Duodenal mucosa (tissue), 2 donors: ENCODE data around the gene HMCN1.
"Not testable (repeated sequence)": the region's sequence is repeated elsewhere in the genome, so short reads cannot be mapped to it uniquely, and the experiment has no call there.

Source experiments
- H3K27ac ChIP-seq: one replicate; pipeline ENCODE4 v1.7.0; 2013; ENCODE audit warnings: low read depth, low read length
- H3K27me3 ChIP-seq, 2 donors: one replicate each; pipeline ENCODE4 v1.7.0; 2013; ENCODE audit warnings: low read length in 2 of 2, control low read depth in 1 of 2; ENCODE audit not compliant: insufficient read depth in 2 of 2, control insufficient read depth in 1 of 2
- H3K36me3 ChIP-seq, 2 donors: one replicate each; pipeline ENCODE4 v1.7.0; 2013; ENCODE audit warnings: low read length in 2 of 2, control low read depth in 1 of 2; ENCODE audit not compliant: insufficient read depth in 2 of 2, control insufficient read depth in 1 of 2
- H3K4me1 ChIP-seq, 2 donors: one replicate each; pipeline ENCODE4 v1.7.0; 2013; ENCODE audit warnings: low read length in 2 of 2, control low read depth in 1 of 2; ENCODE audit not compliant: insufficient read depth in 2 of 2, control insufficient read depth in 1 of 2
- H3K4me3 ChIP-seq, 2 donors: one replicate each; pipeline ENCODE4 v1.7.0; 2013; ENCODE audit warnings: low read length in 2 of 2, low read depth in 1 of 2
- H3K9ac ChIP-seq, 2 donors: one replicate each; pipeline ENCODE4 v1.7.0; 2013; ENCODE audit warnings: low read length in 2 of 2, low read depth in 1 of 2
- H3K9me3 ChIP-seq, 2 donors: one replicate each; pipeline ENCODE4 v1.7.0; 2013; ENCODE audit warnings: low read length in 2 of 2, control low read depth in 1 of 2; ENCODE audit not compliant: control insufficient read depth in 1 of 2

The HMCN1 gene

DNA sequence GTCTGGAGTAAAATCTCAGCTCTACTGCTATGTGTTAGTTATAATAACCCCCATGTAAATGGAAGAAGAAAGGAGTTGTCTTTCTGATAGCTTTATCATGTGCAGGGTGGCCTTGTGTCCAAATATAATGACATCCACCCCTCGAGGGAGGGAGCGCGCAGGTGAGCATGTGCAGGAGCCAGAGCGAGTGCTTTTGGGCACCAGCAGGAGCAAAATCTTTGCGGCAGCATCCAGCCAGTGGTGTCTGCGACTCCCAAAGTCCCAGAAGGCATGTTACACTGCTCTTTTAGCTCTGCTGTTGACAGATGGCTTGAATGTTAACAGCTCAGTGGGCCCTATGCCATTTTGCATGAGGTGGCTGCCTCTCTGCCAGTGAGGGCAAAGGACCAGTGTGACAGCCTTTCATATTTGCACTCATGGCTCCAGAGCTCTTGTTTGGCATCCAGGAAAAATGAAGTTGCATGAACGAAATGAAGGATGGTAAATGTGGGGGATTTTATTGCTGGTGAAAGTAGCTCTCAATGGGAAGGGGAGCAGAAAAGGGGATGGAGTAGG is 146.7 kb downstream of the HMCN1 start:
- no peaks in the 10 kb centered on the region for H3K9me3 ChIP-seq
- no peaks in the 10 kb centered on the region for H3K27me3 ChIP-seq
- no peak overlapping the region for H3K4me3 ChIP-seq
- no peak overlapping the region for H3K9ac ChIP-seq
- H3K36me3 ChIP-seq, result no peaks in the 10 kb centered on the region
- H3K4me1 ChIP-seq, result no peaks in the 10 kb centered on the region
- H3K27ac ChIP-seq, result no peak overlapping the region

DNA sequence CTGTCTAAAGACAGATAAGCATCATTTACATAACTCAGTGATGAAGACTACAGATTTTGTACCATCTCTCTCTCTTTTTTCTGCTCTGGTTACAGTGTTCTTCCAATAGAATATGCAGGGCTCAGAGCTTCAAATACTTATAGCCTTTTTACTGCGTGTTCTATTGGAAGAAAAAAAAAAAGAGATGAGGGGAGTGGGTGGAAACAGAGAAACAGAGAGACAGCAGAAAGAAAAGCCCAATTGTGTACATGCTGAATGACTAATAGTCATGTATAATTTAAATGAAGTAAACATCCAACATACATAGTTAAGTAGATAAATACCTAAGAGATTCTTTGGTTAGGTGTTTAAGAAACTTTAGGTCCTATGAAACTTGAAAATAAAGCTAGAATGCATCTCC is 151.9 kb downstream of the HMCN1 start:
- no peaks in the 10 kb centered on the region for H3K27me3 ChIP-seq
- H3K9ac ChIP-seq, result no peak overlapping the region
- no peak overlapping the region for H3K27ac ChIP-seq
- H3K36me3 ChIP-seq, result no peaks in the 10 kb centered on the region
- H3K9me3 ChIP-seq, result no peaks in the 10 kb centered on the region
- no peaks in the 10 kb centered on the region for H3K4me1 ChIP-seq
- H3K4me3 ChIP-seq, result no peak overlapping the region

DNA sequence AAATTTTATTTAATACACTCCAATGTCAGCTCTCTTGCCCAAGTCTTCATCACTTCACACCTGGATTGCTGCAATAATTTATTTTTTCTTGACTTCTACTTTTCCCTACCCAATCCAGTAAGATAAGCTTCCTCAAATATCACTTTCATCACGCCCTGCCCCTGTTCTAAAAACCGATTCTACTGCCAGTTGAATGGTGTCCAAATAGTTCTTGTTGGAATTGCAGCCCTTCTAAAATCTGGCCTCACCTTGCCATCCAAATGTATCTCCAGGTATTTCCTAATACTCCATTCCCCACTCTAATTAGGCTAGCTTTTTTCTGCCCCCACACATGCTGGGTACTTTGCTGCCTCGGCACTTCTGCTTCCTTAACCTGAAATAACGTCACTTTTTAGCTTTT is 152.5 kb downstream of the HMCN1 start:
- Histone ChIP-seq H3K4me1 (no peaks in the 10 kb centered on the region), H3K27me3 (no peaks in the 10 kb centered on the region), H3K9ac (no peak overlapping the region), H3K36me3 (no peaks in the 10 kb centered on the region), H3K27ac (no peak overlapping the region), H3K4me3 (no peak overlapping the region), H3K9me3 (no peaks in the 10 kb centered on the region)

DNA sequence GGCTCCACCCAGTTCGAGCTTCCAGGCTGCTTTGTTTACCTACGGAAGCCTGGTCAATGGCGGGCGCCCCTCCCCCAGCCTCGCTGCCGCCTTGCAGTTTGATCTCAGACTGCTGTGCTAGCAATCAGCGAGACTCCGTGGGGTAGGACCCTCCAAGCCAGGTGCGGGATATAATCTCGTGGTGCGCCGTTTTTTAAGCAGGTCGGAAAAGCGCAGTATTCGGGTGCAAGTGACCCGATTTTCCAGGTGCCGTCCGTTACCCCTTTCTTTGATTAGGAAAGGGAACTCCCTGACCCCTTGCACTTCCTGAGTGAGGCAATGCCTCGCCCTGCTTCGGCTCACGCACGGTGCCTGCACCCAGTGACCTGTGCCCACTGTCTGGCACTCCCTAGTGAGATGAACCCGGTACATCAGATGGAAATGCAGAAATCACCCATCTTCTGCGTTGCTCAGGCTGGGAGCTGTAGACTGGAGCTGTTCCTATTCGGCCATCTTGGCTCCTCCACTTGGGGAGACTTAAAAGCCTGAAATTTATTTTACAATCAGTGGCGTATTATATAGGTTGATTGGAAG is 158.7 kb downstream of the HMCN1 start:
- H3K4me3 ChIP-seq, H3K36me3 ChIP-seq, H3K9ac ChIP-seq, H3K27ac ChIP-seq, H3K9me3 ChIP-seq, H3K27me3 ChIP-seq, H3K4me1 ChIP-seq: not testable (repeated sequence)

DNA sequence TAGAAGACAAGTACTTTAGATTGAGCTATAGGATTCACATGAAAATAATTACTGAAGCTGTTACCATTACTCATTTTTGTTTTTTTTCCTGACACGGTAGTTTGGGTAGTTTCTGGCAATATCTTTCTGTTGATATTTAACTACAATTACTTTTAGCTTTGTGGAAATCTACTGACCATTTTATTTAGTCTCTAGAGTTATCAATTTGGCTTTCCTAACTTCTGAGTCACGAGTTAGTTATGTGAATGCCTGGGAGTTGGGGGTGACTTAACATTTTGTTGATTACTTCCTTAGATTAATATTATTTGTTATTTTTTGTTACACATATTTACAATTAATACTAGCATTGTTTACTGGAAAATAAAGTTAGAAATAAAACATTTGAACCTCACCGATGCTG is 160.6 kb downstream of the HMCN1 start:
- H3K4me3 ChIP-seq, result no peak overlapping the region
- no peaks in the 10 kb centered on the region for H3K36me3 ChIP-seq
- no peak overlapping the region for H3K9ac ChIP-seq
- no peaks in the 10 kb centered on the region for H3K9me3 ChIP-seq
- H3K27me3 ChIP-seq, result no peaks in the 10 kb centered on the region
- H3K27ac ChIP-seq, result no peak overlapping the region
- no peaks in the 10 kb centered on the region for H3K4me1 ChIP-seq

DNA sequence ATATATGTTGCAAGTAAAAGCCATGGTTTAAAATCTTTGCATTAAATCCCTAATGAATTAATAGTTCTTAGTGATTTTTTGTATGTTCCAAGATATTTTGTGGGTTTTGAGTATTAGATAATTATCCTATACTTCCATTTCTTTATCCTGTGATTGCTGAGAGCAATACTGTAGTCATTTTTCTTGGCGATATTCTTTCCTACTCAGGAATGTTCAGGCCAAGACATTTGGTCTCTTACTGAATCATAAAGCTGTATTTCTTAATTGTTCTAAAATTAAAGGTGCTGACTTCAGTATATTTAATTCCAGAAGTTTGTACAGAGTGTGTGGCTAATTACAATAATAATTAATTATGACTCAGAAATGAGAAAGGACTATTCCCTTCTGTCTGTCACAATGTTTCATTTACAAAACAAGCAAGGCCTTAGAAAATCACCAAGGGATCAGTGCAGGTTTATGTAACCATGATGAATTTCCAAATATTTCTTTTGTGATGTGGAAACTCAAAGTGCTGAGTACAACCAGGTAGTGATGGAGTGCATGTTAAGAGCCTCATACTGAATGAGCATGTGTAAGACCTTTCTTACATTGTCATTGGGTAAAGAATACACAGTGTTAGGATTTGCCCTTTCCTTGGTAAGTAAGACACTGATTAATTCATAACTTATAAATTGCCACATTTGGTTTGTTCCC is 161.2 kb downstream of the HMCN1 start:
- no peak overlapping the region for H3K4me3 ChIP-seq
- H3K9ac ChIP-seq, result no peak overlapping the region
- no peaks in the 10 kb centered on the region for H3K4me1 ChIP-seq
- H3K27ac ChIP-seq, result no peak overlapping the region
- H3K36me3 ChIP-seq, result no peaks in the 10 kb centered on the region
- no peaks in the 10 kb centered on the region for H3K27me3 ChIP-seq
- H3K9me3 ChIP-seq, result no peaks in the 10 kb centered on the region

DNA sequence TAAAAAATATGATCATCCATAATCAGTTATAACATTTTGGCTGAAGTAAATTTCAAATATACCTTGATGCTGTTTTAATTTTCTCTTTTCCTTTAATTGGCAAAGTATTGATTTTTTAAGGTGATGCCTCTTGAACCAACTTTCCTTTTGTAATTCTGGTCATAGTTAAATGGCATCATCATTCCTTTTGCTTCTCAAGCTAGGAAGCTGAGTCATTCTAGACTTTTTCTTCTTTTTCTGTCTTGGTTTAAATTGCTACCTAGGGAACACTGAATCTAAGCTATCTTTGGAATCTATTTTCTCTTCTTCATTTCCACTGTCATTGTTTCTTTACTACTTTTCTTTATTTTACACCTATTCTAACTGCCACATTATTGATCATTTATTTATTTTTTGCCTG is 162.7 kb downstream of the HMCN1 start:
- Histone ChIP-seq H3K9ac (no peak overlapping the region), H3K36me3 (no peaks in the 10 kb centered on the region), H3K4me3 (no peak overlapping the region), H3K4me1 (no peaks in the 10 kb centered on the region), H3K27me3 (no peaks in the 10 kb centered on the region), H3K27ac (no peak overlapping the region), H3K9me3 (no peaks in the 10 kb centered on the region)

DNA sequence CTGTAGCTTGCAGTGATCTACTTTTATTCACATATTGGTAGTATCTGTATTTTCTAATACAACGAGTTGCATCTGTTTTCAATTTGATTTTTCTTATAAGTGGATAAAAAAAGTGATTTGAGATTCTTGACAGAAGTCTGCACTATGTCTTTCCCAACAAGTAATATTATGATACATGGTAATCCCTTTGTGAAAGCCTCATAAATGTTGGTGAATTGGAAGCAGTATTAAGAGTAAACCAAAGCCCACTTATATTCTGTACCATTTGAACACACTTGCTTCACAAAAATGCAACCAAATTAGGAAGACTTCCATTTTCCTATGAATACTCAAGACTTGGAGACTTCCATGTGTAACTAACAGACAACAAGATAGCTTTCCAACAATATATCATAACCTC is 172.0 kb downstream of the HMCN1 start:
- no peak overlapping the region for H3K4me3 ChIP-seq
- no peak overlapping the region for H3K27ac ChIP-seq
- no peaks in the 10 kb centered on the region for H3K9me3 ChIP-seq
- H3K4me1 ChIP-seq, result no peaks in the 10 kb centered on the region
- H3K27me3 ChIP-seq, result no peaks in the 10 kb centered on the region
- H3K36me3 ChIP-seq, result no peaks in the 10 kb centered on the region
- H3K9ac ChIP-seq, result no peak overlapping the region

DNA sequence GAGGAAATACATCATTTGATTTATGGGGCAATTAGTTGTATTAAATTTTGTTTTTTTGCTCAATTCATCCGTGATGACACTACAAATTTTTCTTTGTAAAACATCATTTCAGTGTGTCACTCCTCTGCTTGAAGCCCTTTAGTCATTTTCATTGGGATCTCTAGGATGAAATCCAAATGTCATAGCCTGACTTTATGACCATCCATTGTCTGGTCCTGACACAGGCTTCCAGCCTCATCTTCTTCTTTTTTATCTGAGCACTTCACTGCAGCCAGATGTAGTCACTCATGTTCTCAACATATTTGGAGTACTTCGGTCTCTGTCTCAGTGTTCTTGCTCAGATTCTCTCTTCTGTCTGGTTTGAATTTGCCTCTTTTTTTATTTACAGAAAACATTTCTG is 173.1 kb downstream of the HMCN1 start:
- Histone ChIP-seq H3K4me1 (no peaks in the 10 kb centered on the region), H3K4me3 (no peak overlapping the region), H3K27ac (no peak overlapping the region), H3K9me3 (no peaks in the 10 kb centered on the region), H3K27me3 (no peaks in the 10 kb centered on the region), H3K9ac (no peak overlapping the region), H3K36me3 (no peaks in the 10 kb centered on the region)

DNA sequence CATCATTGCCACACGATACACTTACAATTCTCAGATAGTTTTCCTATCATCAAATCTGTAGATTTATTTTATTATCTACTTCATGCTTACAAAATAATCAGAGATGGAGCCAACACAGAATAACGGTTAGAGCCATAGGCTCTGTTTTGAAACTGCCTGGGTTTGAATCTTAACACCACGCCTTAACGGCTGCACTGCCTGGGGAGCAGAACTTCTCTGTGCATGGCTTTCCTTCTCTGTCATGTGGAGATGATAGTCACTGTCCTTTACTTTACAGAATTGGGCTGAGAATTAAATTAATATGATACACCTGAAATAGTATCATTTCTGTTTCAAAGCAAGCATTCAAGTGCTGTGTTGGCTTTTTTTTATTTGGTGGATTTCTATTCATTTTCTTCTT is 177.8 kb downstream of the HMCN1 start:
- Histone ChIP-seq H3K36me3 (no peaks in the 10 kb centered on the region), H3K9me3 (no peaks in the 10 kb centered on the region), H3K9ac (no peak overlapping the region), H3K27ac (no peak overlapping the region), H3K4me3 (no peak overlapping the region), H3K27me3 (no peaks in the 10 kb centered on the region), H3K4me1 (no peaks in the 10 kb centered on the region)
